Stomach (tissue), 9 donors: Measurements from ENCODE around the gene NUP93. TPM values are rescaled to one million over a fixed set of nuclear protein-coding genes. Genes with fewer than 3 reads are reported as not detected.

Source experiments
- DNase-seq, 2 donors: peaks; one replicate each; pipeline versions ENCODE4 v3.0.0 to v3.0.0-alpha.2; 2013 to 2019
- H3K27ac ChIP-seq, 5 donors: fragments of 200-600 bp in 4 of 5; sonication (generic) in 4 of 5; one replicate each; pipeline ENCODE4 v1.5.1; 2013 to 2019; ENCODE audit warnings: mild to moderate bottlenecking in 1 of 5, moderate library complexity in 1 of 5
- H3K27me3 ChIP-seq, 3 donors: fragments of 200-600 bp; sonication (generic); one replicate each; pipeline ENCODE4 v1.5.1; 2017 to 2019; ENCODE audit warnings: mixed run types in 1 of 3
- H3K36me3 ChIP-seq, 4 donors: fragments of 200-600 bp; sonication (generic); 1 replicate in 3 of 4; 2 replicates in 1 of 4; pipeline ENCODE4 v1.5.1; 2016 to 2019
- H3K4me1 ChIP-seq, 4 donors: fragments of 200-600 bp; sonication (generic); one replicate each; pipeline ENCODE4 v1.5.1; 2016 to 2019
- H3K4me3 ChIP-seq, 4 donors: fragments of 200-600 bp; sonication (generic) in 3 of 4; one replicate each; pipeline ENCODE4 v1.5.1; 2016 to 2019; ENCODE audit warnings: mild to moderate bottlenecking in 1 of 4
- H3K9me3 ChIP-seq, 4 donors: fragments of 200-600 bp; sonication (generic); one replicate each; pipeline ENCODE4 v1.5.1; 2016 to 2019
- CTCF ChIP-seq, 7 experiments: fragments of 450-650 bp in 4 of 7; fragments of 200-600 bp in 3 of 7; sonication (generic) in 3 of 7; IDR thresholded peaks; one replicate each; pipeline ENCODE4 v1.5.1; 2016 to 2019; ENCODE audit warnings: antibody characterized with exemption in 7 of 7, control low read depth in 2 of 7, mild to moderate bottlenecking in 1 of 7
- EP300 ChIP-seq: sonication (generic); formaldehyde crosslinking; IDR thresholded peaks from one replicate; pipeline ENCODE4 v1.6.1; 2017; ENCODE audit warnings: antibody characterized with exemption
- POLR2A ChIP-seq, 4 donors: fragments of 450-650 bp; IDR thresholded peaks; one replicate each; pipeline ENCODE4 v1.6.1; 2016; ENCODE audit warnings: antibody characterized with exemption in 4 of 4, control low read depth in 2 of 4, mild to moderate bottlenecking in 1 of 4, moderate library complexity in 1 of 4
- POLR2AphosphoS5 ChIP-seq, 3 donors: sonication (generic); formaldehyde crosslinking; IDR thresholded peaks; one replicate each; pipeline ENCODE4 v1.6.1; 2016; ENCODE audit warnings: antibody characterized with exemption in 3 of 3
- WGBS, 5 donors: extraction: QIAGEN DNeasy Blood & Tissue Kit in 3 of 5; methylation state at CpG; one replicate each; pipeline versions ENCODE4 v1.1.5 to v1.1.7; 2013 to 2018; 5-methylcytosine and 5-hydroxymethylcytosine counted together
- intact Hi-C: fragments of 100-400 bp; cut with DNase I; formaldehyde crosslinking; loops from one replicate; pipeline ENCODE4 v1.15.1; 2023; ENCODE audit warnings: low total_unique reads
- polyA plus RNA-seq, 3 donors: library from polyadenylated mRNA; stranded (reverse); fragments of 200-250 nt; gene quantifications; one replicate each; pipeline ENCODE4 v1.2.3, GENCODE V29; 2013
- total RNA-seq, 5 donors: library from RNA; depleted of rRNA; stranded (reverse); fragments of >200 nt; gene quantifications; one replicate each; pipeline versions ENCODE4 v1.1.0 to v1.2.3, GENCODE V29; 2014 to 2016
- donor health status: healthy with polysubstance abuse.
- donor health status: Bipolar disorder and iron deficiency.
- donor health status: healthy.

NUP93 gene
- total and polyA plus RNA-seq, 8 donors = 26.7 to 184 (median 47.2) TPM

- intact Hi-C loops = no loop called here
- Histone ChIP-seq H3K4me3 (no peak overlapping the region), H3K36me3 (peaks cover 3 to 26% (median 25%) of the 10 kb centered on the region in 4 donors), H3K27me3 (no peaks in the 10 kb centered on the region), H3K9me3 (no peaks in the 10 kb centered on the region), H3K4me1 (peaks cover 0 to 17% (median 8%) of the 10 kb centered on the region in 4 donors), H3K27ac (peak overlapping the region in 1 of 5 donors; percentile 5)
- 66 to 77% (median 71%) methylated on average over 11 of the region's 11 CpGs for WGBS, 5 donors
- DNase-seq = no peak
- TF ChIP-seq EP300 = no peak
- no peak for TF ChIP-seq POLR2A (IDR thresholded peaks at IDR 0.05)
- TF ChIP-seq CTCF (IDR thresholded peaks at IDR 0.05) = no peak
- TF ChIP-seq POLR2AphosphoS5 (IDR thresholded peaks at IDR 0.05) = no peak
These were observed 118.4 kb downstream of the NUP93 start for GRCh38 chr16:56848029-56848936.

DNA sequence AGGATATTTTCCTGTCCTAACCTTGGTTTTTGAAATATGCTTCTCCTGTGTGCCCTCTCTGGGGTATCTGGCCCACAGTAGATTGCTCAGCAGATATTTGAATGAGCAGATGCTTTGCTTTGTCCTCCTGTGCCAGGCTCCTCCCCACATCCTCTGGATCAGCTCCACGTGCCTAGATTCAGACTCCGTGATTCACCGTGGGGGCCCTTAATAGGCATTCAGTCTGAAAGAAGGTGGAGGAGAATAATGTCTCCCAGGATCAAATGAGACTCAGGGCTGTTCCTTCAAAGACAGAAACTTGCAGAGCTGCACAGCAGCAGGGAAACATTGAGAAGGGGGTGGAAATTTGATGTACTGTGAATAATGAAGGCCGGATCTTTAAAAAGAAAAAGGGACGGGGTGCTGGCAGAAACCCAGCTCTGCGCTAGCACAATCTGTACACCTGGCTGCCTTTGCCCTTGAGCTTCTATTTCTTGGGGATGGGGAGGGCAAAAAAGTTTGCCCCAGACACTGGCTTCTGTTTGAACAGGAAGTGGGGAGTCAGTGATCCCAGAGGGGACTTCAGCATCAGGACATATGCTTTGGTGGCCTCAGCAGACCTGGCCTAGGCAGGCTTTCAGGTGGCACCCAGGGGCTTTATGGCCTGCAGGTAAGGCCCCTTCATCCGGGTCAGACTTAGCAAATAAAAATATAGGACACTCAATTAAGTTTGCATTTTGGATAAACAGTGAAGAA lies 119.2 kb downstream of the NUP93 start:
- no peak overlapping the region for H3K4me3 ChIP-seq
- no peak overlapping the region for H3K27ac ChIP-seq
- peaks cover 0 to 17% (median 16%) of the 10 kb centered on the region in 4 donors for H3K36me3 ChIP-seq
- no peaks in the 10 kb centered on the region for H3K9me3 ChIP-seq
- peaks cover 0 to 17% (median 8%) of the 10 kb centered on the region in 4 donors for H3K4me1 ChIP-seq
- TF ChIP-seq POLR2A (IDR thresholded peaks at IDR 0.05) (no peak), POLR2AphosphoS5 (IDR thresholded peaks at IDR 0.05) (no peak), EP300 (no peak), CTCF (IDR thresholded peaks at IDR 0.05) (no peak)
- no peaks in the 10 kb centered on the region for H3K27me3 ChIP-seq
- DNase-seq = no peak
- intact Hi-C loops = no loop called here
- 39 to 59% (median 43%) methylated on average over 7 of the region's 7 CpGs for WGBS, 5 donors

GRCh38 chr16:56849690-56850680 lies 120.1 kb downstream of the NUP93 start:
- H3K4me3 ChIP-seq = no peak overlapping the region
- peaks cover 0 to 17% (median 8%) of the 10 kb centered on the region in 4 donors for H3K4me1 ChIP-seq
- H3K27ac ChIP-seq = no peak overlapping the region
- TF ChIP-seq POLR2AphosphoS5 (IDR thresholded peaks at IDR 0.05) (no peak), CTCF (IDR thresholded peaks at IDR 0.05) (no peak), POLR2A (IDR thresholded peaks at IDR 0.05) (no peak), EP300 (no peak)
- DNase-seq = no peak
- H3K27me3 ChIP-seq = no peaks in the 10 kb centered on the region
- H3K36me3 ChIP-seq = peaks cover 0 to 9% (median 8%) of the 10 kb centered on the region in 4 donors
- H3K9me3 ChIP-seq = no peaks in the 10 kb centered on the region
- intact Hi-C loops = no loop called here
- WGBS, 5 donors = 87 to 94% (median 89%) methylated on average over 11 of the region's 11 CpGs
